A673 (cell line): ENCODE results near the gene CCSER1.

Experiments used
- CTCF ChIP-seq: fragments of 300-800, 200-600 bp; sonication (generic); conservative IDR thresholded peaks from 2 replicates; pipeline ENCODE4 v1.5.1; 2017; ENCODE audit warnings: low read depth, mild to moderate bottlenecking, antibody characterized with exemption, low read length, moderate library complexity, mixed read lengths
- EZH2 ChIP-seq: fragments of 200-600 bp; sonication (generic); IDR thresholded peaks from 2 replicates; pipeline ENCODE4 v1.6.1; 2017; ENCODE audit warnings: borderline replicate concordance, low read depth, mild to moderate bottlenecking, mixed read lengths, antibody characterized with exemption, low read length; ENCODE audit not compliant: poor library complexity, severe bottlenecking

- TF ChIP-seq EZH2 (no peak), CTCF (no peak)
These were observed 1471.5 kb downstream of the CCSER1 start for GRCh38 chr4:91598696-91599095.
